Measurements from ENCODE around the gene COL23A1.

Gene COL23A1

GRCh38 chr5:178382754-178383164, 207.4 kb downstream of the COL23A1 start:
- no peak for DNase-seq (ENCODE audit: low read depth)
- TF ChIP-seq CTCF (conservative IDR thresholded peaks at IDR 0.05; ENCODE audit: low read depth, low read length) = no peak
- H3K4me3 ChIP-seq (ENCODE audit: low read depth, low read length) = no peak overlapping the region

- no peak overlapping the region for H3K4me3 ChIP-seq (ENCODE audit: low read depth, low read length)
- no peak for DNase-seq (ENCODE audit: low read depth)
- no peak for TF ChIP-seq CTCF (conservative IDR thresholded peaks at IDR 0.05; ENCODE audit: low read depth, low read length)
Measured at GRCh38 chr5:178381921-178382695, 208.1 kb downstream of the COL23A1 start.

GRCh38 chr5:178381206-178381605, 209.0 kb downstream of the COL23A1 start:
- H3K4me3 ChIP-seq (ENCODE audit: low read depth, low read length) = no peak overlapping the region
- TF ChIP-seq CTCF (conservative IDR thresholded peaks at IDR 0.05; ENCODE audit: low read depth, low read length) = no peak
- DNase-seq (ENCODE audit: low read depth) = no peak

- no peak overlapping the region for H3K4me3 ChIP-seq (ENCODE audit: low read depth, low read length)
Measured at GRCh38 chr5:178380541-178381074, 209.6 kb downstream of the COL23A1 start.

GRCh38 chr5:178380086-178380485, 210.1 kb downstream of the COL23A1 start:
- TF ChIP-seq CTCF (conservative IDR thresholded peaks at IDR 0.05; ENCODE audit: low read depth, low read length) = no peak
- DNase-seq (ENCODE audit: low read depth) = no peak
- H3K4me3 ChIP-seq (ENCODE audit: low read depth, low read length) = no peak overlapping the region

More at GRCh38 chr5:178380541-178381074, 209.6 kb downstream of the COL23A1 start:
- no peak for DNase-seq (ENCODE audit: low read depth)
- no peak for TF ChIP-seq CTCF (conservative IDR thresholded peaks at IDR 0.05; ENCODE audit: low read depth, low read length)

- no peak for TF ChIP-seq CTCF (conservative IDR thresholded peaks at IDR 0.05; ENCODE audit: low read depth, low read length)
- no peak overlapping the region for H3K4me3 ChIP-seq (ENCODE audit: low read depth, low read length)
Measured at GRCh38 chr5:178378527-178379484, 211.4 kb downstream of the COL23A1 start.

More at GRCh38 chr5:178378527-178379484, 211.4 kb downstream of the COL23A1 start:
- no peak for DNase-seq (ENCODE audit: low read depth)
